DND-41 (cell line): ENCODE results near the gene PIP4P1.

ENCODE experiments used
- CTCF ChIP-seq: IDR thresholded peaks from 2 replicates; pipeline ENCODE4 v1.5.1; 2012; ENCODE audit warnings: borderline replicate concordance, low read length, moderate library complexity, mild to moderate bottlenecking; ENCODE audit not compliant: poor library complexity, severe bottlenecking; ENCODE audit errors: extremely low read depth
- EZH2 ChIP-seq: IDR thresholded peaks from 3 replicates; pipeline ENCODE4 v1.6.1; 2012; ENCODE audit warnings: borderline replicate concordance, low read depth, mild to moderate bottlenecking, moderate library complexity, low read length, inconsistent platforms; ENCODE audit not compliant: severe bottlenecking

DNA sequence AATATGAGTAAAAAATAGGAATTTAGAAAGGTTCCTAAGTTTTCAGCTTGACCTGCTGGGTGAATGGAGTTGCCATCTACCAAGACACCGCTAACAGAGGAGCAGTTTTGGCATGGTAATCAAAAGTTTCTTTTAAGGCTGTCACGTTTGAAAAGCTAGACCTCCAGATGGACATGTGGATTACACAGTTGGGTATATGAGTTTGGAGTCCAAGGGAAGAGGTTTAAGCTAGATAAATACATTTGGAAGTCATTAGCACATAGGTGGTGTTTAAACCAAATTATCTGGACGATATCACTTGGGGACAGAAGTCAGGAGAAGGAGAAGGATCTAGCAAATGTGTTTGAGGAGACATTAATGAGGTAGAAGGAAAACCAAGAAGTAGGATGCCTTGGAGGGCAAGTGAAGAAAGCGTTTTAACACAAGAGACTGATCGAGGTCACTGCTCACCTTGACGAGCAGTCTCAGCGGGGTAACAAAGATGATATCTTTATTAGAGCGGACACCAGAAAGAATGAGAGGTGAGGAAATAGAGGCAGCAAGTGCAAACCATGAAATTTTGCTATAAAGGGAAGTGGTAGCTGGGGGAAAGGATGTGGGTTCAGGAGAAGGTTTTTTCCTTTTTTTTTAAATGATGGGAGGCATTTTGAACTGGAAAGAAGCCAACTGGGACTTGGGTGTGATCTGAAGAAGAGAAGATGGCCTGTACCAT lies 25.6 kb upstream of the PIP4P1 start:
- TF ChIP-seq CTCF (no peak), EZH2 (no peak)
